Psoas muscle (tissue), 8 donors: ENCODE measurements around the gene RAB40B. TPM values are rescaled to one million over a fixed set of nuclear protein-coding genes. Genes with fewer than 3 reads are reported as not detected.

Experiments used
- ATAC-seq, 4 donors: fragments of 200-7000 bp; cut with Tn5 transposase; one replicate each; pipeline ENCODE4 v1.9.1; 2020; ENCODE audit warnings: moderate library complexity in 3 of 4, mild to moderate bottlenecking in 2 of 4
- DNase-seq, 2 donors: peaks; one replicate each; pipeline ENCODE4 v3.0.0-alpha.2; 2020
- H3K27ac ChIP-seq: fragments of 200-600 bp; one replicate; pipeline ENCODE4 v1.8.0; 2022
- H3K27me3 ChIP-seq, 3 donors: fragments of 200-600 bp in 1 of 3; one replicate each; pipeline versions ENCODE4 v1.6.1 to v1.8.0; 2013 to 2022; ENCODE audit warnings: low read length in 2 of 3, mild to moderate bottlenecking in 2 of 3, moderate library complexity in 1 of 3; ENCODE audit not compliant: insufficient read depth in 3 of 3
- H3K36me3 ChIP-seq, 2 donors: fragments of 200-600 bp in 1 of 2; one replicate each; pipeline versions ENCODE4 v1.6.1 to v1.8.0; 2013 to 2022; ENCODE audit warnings: low read depth in 1 of 2, mild to moderate bottlenecking in 1 of 2, moderate library complexity in 1 of 2; ENCODE audit not compliant: insufficient read depth in 1 of 2
- H3K4me1 ChIP-seq: fragments of 200-600 bp; one replicate; pipeline ENCODE4 v1.8.0; 2022
- H3K4me3 ChIP-seq: fragments of 200-600 bp; one replicate; pipeline ENCODE4 v1.8.0; 2022; ENCODE audit warnings: mild to moderate bottlenecking
- H3K9me3 ChIP-seq: fragments of 200-600 bp; one replicate; pipeline ENCODE4 v1.8.0; 2022
- CTCF ChIP-seq: fragments of 200-600 bp; IDR thresholded peaks from one replicate; pipeline ENCODE4 v1.8.0; 2022; ENCODE audit warnings: antibody characterized with exemption
- WGBS, 3 donors: extraction: QIAGEN DNeasy Blood & Tissue Kit; methylation state at CpG; one replicate each; pipeline versions ENCODE4 v1.1.6 to v1.1.7; 2013; 5-methylcytosine and 5-hydroxymethylcytosine counted together
- intact Hi-C, 2 donors: fragments of 100-400 bp; cut with DNase I; formaldehyde crosslinking; loops; one replicate each; pipeline versions ENCODE4 v1.11.0 to v1.14.2; 2022
- polyA plus RNA-seq, 3 donors: library from polyadenylated mRNA; stranded (reverse); fragments of 200-250 nt; gene quantifications; one replicate each; pipeline ENCODE4 v1.2.3, GENCODE V29; 2013
- total RNA-seq, 4 donors: library from RNA; stranded (reverse); fragmentation: NEBNext Ultra II Directional in 2 of 4; extraction: Animal tissue kit (Norgen Biotek cat#: 25700) in 2 of 4; gene quantifications; one replicate each; pipeline versions ENCODE4 v1.2.1 to v1.2.4, GENCODE V29; 2021 to 2023
- donor health status: healthy with polysubstance abuse.
- donor health status: DM: no; HTN: no; CAD: no; lungs with moderate emphysema.
- donor health status: Bipolar disorder and iron deficiency.
- donor health status: healthy.
- donor health status: DM: yes; HTN: yes; CAD: no.
- donor health status: DM: no; HTN: no; CAD: no.
- donor health status: DM: no; HTN: no; CAD: no.
- donor health status: DM: yes; HTN: yes; CAD: no.

RAB40B gene
- total and polyA plus RNA-seq, 7 donors = 3.9 to 42.9 (median 19.4) TPM

- intact Hi-C loops = no loop called here
- Histone ChIP-seq H3K27ac (peak overlapping the region; percentile 67), H3K4me3 (no peak overlapping the region)
Observed at GRCh38 chr17:82670661-82671450, 27.6 kb downstream of the RAB40B start.

GRCh38 chr17:82668631-82669099, 29.8 kb downstream of the RAB40B start:
- intact Hi-C loops = loop anchor here (2.0 to 10.0 kb wide), 5 partner anchors 44 to 256 kb away; no protein-coding TSS in a partner anchor
- Histone ChIP-seq H3K4me3 (peak overlapping the region; percentile 22), H3K27me3 (no peaks in the 10 kb centered on the region), H3K36me3 (no peaks in the 10 kb centered on the region), H3K9me3 (no peaks in the 10 kb centered on the region), H3K4me1 (peaks cover 8% of the 10 kb centered on the region), H3K27ac (peak overlapping the region; percentile 67)
- ATAC-seq = peak; percentile 90 to 95 (median 92)
- 33 to 45% (median 35%) methylated on average over 18 to 20 of the region's 20 CpGs for WGBS, 3 donors
- TF ChIP-seq CTCF = peak; percentile 68
- DNase-seq = peak; percentile 61 to 84

More at GRCh38 chr17:82670661-82671450, 27.6 kb downstream of the RAB40B start:
- Histone ChIP-seq H3K36me3 (no peaks in the 10 kb centered on the region), H3K27me3 (no peaks in the 10 kb centered on the region), H3K9me3 (no peaks in the 10 kb centered on the region), H3K4me1 (peaks cover 8% of the 10 kb centered on the region)
- no peak for TF ChIP-seq CTCF
- no peak for DNase-seq
- WGBS, 3 donors = 93 to 95% (median 93%) methylated on average over 19 of the region's 19 CpGs
- no peak for ATAC-seq

GRCh38 chr17:82668024-82668630, 30.4 kb downstream of the RAB40B start:
- H3K9me3 ChIP-seq = no peaks in the 10 kb centered on the region

GRCh38 chr17:82667668-82668000, 30.9 kb downstream of the RAB40B start:
- H3K9me3 ChIP-seq = no peaks in the 10 kb centered on the region
- no peak overlapping the region for H3K27ac ChIP-seq
- ATAC-seq = no peak
- no peak overlapping the region for H3K4me3 ChIP-seq
- 89 to 91% (median 89%) methylated on average over 15 of the region's 15 CpGs for WGBS, 3 donors
- no peaks in the 10 kb centered on the region for H3K27me3 ChIP-seq
- H3K36me3 ChIP-seq = no peaks in the 10 kb centered on the region
- intact Hi-C loops = loop anchor here (5.0 to 10.0 kb wide), 4 partner anchors 45 to 257 kb away; no protein-coding TSS in a partner anchor
- no peak for TF ChIP-seq CTCF
- peak in 1 of 2 donors; percentile 7 for DNase-seq
- H3K4me1 ChIP-seq = peaks cover 8% of the 10 kb centered on the region

More at GRCh38 chr17:82668024-82668630, 30.4 kb downstream of the RAB40B start:
- Histone ChIP-seq H3K27ac (peak overlapping the region; percentile 67), H3K4me1 (peaks cover 8% of the 10 kb centered on the region), H3K27me3 (no peaks in the 10 kb centered on the region), H3K4me3 (no peak overlapping the region), H3K36me3 (no peaks in the 10 kb centered on the region)
- ATAC-seq (peak in 3 of 4 donors; percentile 15 to 28 (median 19)), DNase-seq (peak in 1 of 2 donors; percentile 7)
- intact Hi-C loops = loop anchor here (2.0 to 10.0 kb wide), 5 partner anchors 44 to 257 kb away; no protein-coding TSS in a partner anchor
- TF ChIP-seq CTCF = no peak
- 74 to 81% (median 74%) methylated on average over 16 of the region's 16 CpGs for WGBS, 3 donors
